ENCODE data around the gene LIN54.
"Not testable (repeated sequence)": the region's sequence is repeated elsewhere in the genome, so short reads cannot be mapped to it uniquely, and the experiment has no call there.

LIN54 gene

GRCh38 chr4:83011689-83012199 is 1.1 kb upstream of the LIN54 start:
- Histone ChIP-seq H3K4me3 (ENCODE audit: insufficient read length, low read depth) (peak overlapping the region; percentile 74), H3K4me1 (ENCODE audit: insufficient read depth, insufficient read length) (no peaks in the 10 kb centered on the region), H3K9ac (ENCODE audit: insufficient read length, low read depth) (peak overlapping the region; percentile 83), H3K9me3 (ENCODE audit: insufficient read depth, low read length) (no peaks in the 10 kb centered on the region), H3K27me3 (ENCODE audit: insufficient read depth, insufficient read length) (peaks cover 23% of the 10 kb centered on the region), H3K36me3 (ENCODE audit: insufficient read depth, insufficient read length, low read length) (no peaks in the 10 kb centered on the region)
- DNase-seq (ENCODE audit: low read depth, low spot score), result no peak
- TF ChIP-seq SUZ12 (IDR thresholded peaks at IDR 0.05; ENCODE audit: extremely low read depth, insufficient read depth, insufficient read length) (no peak), ZNF274 (IDR thresholded peaks at IDR 0.05; ENCODE audit: low read depth, low read length) (no peak), YY1 (IDR thresholded peaks at IDR 0.05; ENCODE audit: insufficient read depth, insufficient read length) (no peak)

GRCh38 chr4:83010111-83010521 is 507 bp downstream of the LIN54 start:
- Histone ChIP-seq H3K4me3 (ENCODE audit: insufficient read length, low read depth) (peak overlapping the region; percentile 59), H3K27me3 (ENCODE audit: insufficient read depth, insufficient read length) (peaks cover 23% of the 10 kb centered on the region), H3K36me3 (ENCODE audit: insufficient read depth, insufficient read length, low read length) (no peaks in the 10 kb centered on the region), H3K9ac (ENCODE audit: insufficient read length, low read depth) (peak overlapping the region; percentile 81), H3K4me1 (ENCODE audit: insufficient read depth, insufficient read length) (no peaks in the 10 kb centered on the region), H3K9me3 (ENCODE audit: insufficient read depth, low read length) (no peaks in the 10 kb centered on the region)
- no peak for DNase-seq (ENCODE audit: low read depth, low spot score)
- TF ChIP-seq SUZ12 (IDR thresholded peaks at IDR 0.05; ENCODE audit: extremely low read depth, insufficient read depth, insufficient read length), result no peak
- TF ChIP-seq ZNF274 (IDR thresholded peaks at IDR 0.05; ENCODE audit: low read depth, low read length), result no peak
- TF ChIP-seq YY1 (IDR thresholded peaks at IDR 0.05; ENCODE audit: insufficient read depth, insufficient read length), result no peak

GRCh38 chr4:83009529-83009928 is 1.1 kb downstream of the LIN54 start:
- H3K9me3 ChIP-seq (ENCODE audit: insufficient read depth, low read length), result no peaks in the 10 kb centered on the region
- TF ChIP-seq SUZ12 (IDR thresholded peaks at IDR 0.05; ENCODE audit: extremely low read depth, insufficient read depth, insufficient read length) (no peak), YY1 (IDR thresholded peaks at IDR 0.05; ENCODE audit: insufficient read depth, insufficient read length) (no peak), ZNF274 (IDR thresholded peaks at IDR 0.05; ENCODE audit: low read depth, low read length) (no peak)
- DNase-seq (ENCODE audit: low read depth, low spot score), result no peak
- H3K4me3 ChIP-seq (ENCODE audit: insufficient read length, low read depth), result peak overlapping the region; percentile 59
- peak overlapping the region; percentile 81 for H3K9ac ChIP-seq (ENCODE audit: insufficient read length, low read depth)
- peaks cover 23% of the 10 kb centered on the region for H3K27me3 ChIP-seq (ENCODE audit: insufficient read depth, insufficient read length)
- no peaks in the 10 kb centered on the region for H3K36me3 ChIP-seq (ENCODE audit: insufficient read depth, insufficient read length, low read length)
- H3K4me1 ChIP-seq (ENCODE audit: insufficient read depth, insufficient read length), result no peaks in the 10 kb centered on the region

- H3K36me3 ChIP-seq (ENCODE audit: insufficient read depth, insufficient read length, low read length); DNase-seq (ENCODE audit: low read depth, low spot score); H3K4me1 ChIP-seq (ENCODE audit: insufficient read depth, insufficient read length); H3K4me3 ChIP-seq (ENCODE audit: insufficient read length, low read depth); H3K9me3 ChIP-seq (ENCODE audit: insufficient read depth, low read length); H3K27me3 ChIP-seq (ENCODE audit: insufficient read depth, insufficient read length); H3K9ac ChIP-seq (ENCODE audit: insufficient read length, low read depth): not testable (repeated sequence)
Measured at GRCh38 chr4:83003044-83003791, 7.4 kb downstream of the LIN54 start.

- Histone ChIP-seq H3K4me1 (ENCODE audit: insufficient read depth, insufficient read length) (no peaks in the 10 kb centered on the region), H3K36me3 (ENCODE audit: insufficient read depth, insufficient read length, low read length) (no peaks in the 10 kb centered on the region), H3K9ac (ENCODE audit: insufficient read length, low read depth) (no peak overlapping the region), H3K4me3 (ENCODE audit: insufficient read length, low read depth) (no peak overlapping the region), H3K9me3 (ENCODE audit: insufficient read depth, low read length) (no peaks in the 10 kb centered on the region), H3K27me3 (ENCODE audit: insufficient read depth, insufficient read length) (no peaks in the 10 kb centered on the region)
- TF ChIP-seq SUZ12 (IDR thresholded peaks at IDR 0.05; ENCODE audit: extremely low read depth, insufficient read depth, insufficient read length) (no peak), YY1 (IDR thresholded peaks at IDR 0.05; ENCODE audit: insufficient read depth, insufficient read length) (no peak), ZNF274 (IDR thresholded peaks at IDR 0.05; ENCODE audit: low read depth, low read length) (no peak)
- no peak for DNase-seq (ENCODE audit: low read depth, low spot score)
Measured at GRCh38 chr4:83002329-83002728, 8.3 kb downstream of the LIN54 start.

- TF ChIP-seq SUZ12 (IDR thresholded peaks at IDR 0.05; ENCODE audit: extremely low read depth, insufficient read depth, insufficient read length) (no peak), YY1 (IDR thresholded peaks at IDR 0.05; ENCODE audit: insufficient read depth, insufficient read length) (no peak), ZNF274 (IDR thresholded peaks at IDR 0.05; ENCODE audit: low read depth, low read length) (no peak)
- Histone ChIP-seq H3K36me3 (ENCODE audit: insufficient read depth, insufficient read length, low read length) (no peaks in the 10 kb centered on the region), H3K4me1 (ENCODE audit: insufficient read depth, insufficient read length) (no peaks in the 10 kb centered on the region), H3K4me3 (ENCODE audit: insufficient read length, low read depth) (no peak overlapping the region), H3K9ac (ENCODE audit: insufficient read length, low read depth) (no peak overlapping the region), H3K9me3 (ENCODE audit: insufficient read depth, low read length) (no peaks in the 10 kb centered on the region), H3K27me3 (ENCODE audit: insufficient read depth, insufficient read length) (no peaks in the 10 kb centered on the region)
- no peak for DNase-seq (ENCODE audit: low read depth, low spot score)
Measured at GRCh38 chr4:82998898-82999297, 11.7 kb downstream of the LIN54 start.

- no peak overlapping the region for H3K4me3 ChIP-seq (ENCODE audit: insufficient read length, low read depth)
- no peak overlapping the region for H3K9ac ChIP-seq (ENCODE audit: insufficient read length, low read depth)
- TF ChIP-seq YY1 (IDR thresholded peaks at IDR 0.05; ENCODE audit: insufficient read depth, insufficient read length) (no peak), ZNF274 (IDR thresholded peaks at IDR 0.05; ENCODE audit: low read depth, low read length) (no peak), SUZ12 (IDR thresholded peaks at IDR 0.05; ENCODE audit: extremely low read depth, insufficient read depth, insufficient read length) (no peak)
- no peaks in the 10 kb centered on the region for H3K4me1 ChIP-seq (ENCODE audit: insufficient read depth, insufficient read length)
- no peaks in the 10 kb centered on the region for H3K36me3 ChIP-seq (ENCODE audit: insufficient read depth, insufficient read length, low read length)
- H3K9me3 ChIP-seq (ENCODE audit: insufficient read depth, low read length), result no peaks in the 10 kb centered on the region
- DNase-seq (ENCODE audit: low read depth, low spot score), result no peak
- no peaks in the 10 kb centered on the region for H3K27me3 ChIP-seq (ENCODE audit: insufficient read depth, insufficient read length)
Measured at GRCh38 chr4:82994834-82995233, 15.8 kb downstream of the LIN54 start.
